Activated B cell treated with CpG ODN at 0.5 μM for 24 hours (primary cell): ENCODE results near the gene ABCC9. TPM values are rescaled to one million over a fixed set of nuclear protein-coding genes. Genes with fewer than 3 reads are reported as not detected.

Experiments used
- ATAC-seq: fragments of 200-7000 bp; cut with Tn5 transposase; one replicate; pipeline ENCODE4 v1.10.0; 2021; ENCODE audit warnings: low read depth, mild to moderate bottlenecking, moderate library complexity
- CTCF ChIA-PET: fragments of 350-600 bp; sonication (Branson Sonifier 250); formaldehyde crosslinking; loops from one replicate; lab custom pipeline; 2021; ENCODE audit warnings: antibody characterized with exemption; lab: Charles Lee
- POLR2A ChIA-PET: fragments of 350-600 bp; sonication (Branson Sonifier 250); formaldehyde crosslinking; loops from one replicate; lab custom pipeline; 2021; ENCODE audit warnings: antibody characterized with exemption; lab: Charles Lee
- DNase-seq: peaks from one replicate; pipeline ENCODE4 v3.0.0; 2022
- H3K27ac Mint-ChIP-seq: one replicate; pipeline ENCODE4 v1.8.0; 2020; ENCODE audit warnings: mixed read lengths
- H3K27me3 Mint-ChIP-seq: one replicate; pipeline ENCODE4 v1.8.0; 2021; ENCODE audit warnings: mixed read lengths
- H3K36me3 Mint-ChIP-seq: one replicate; pipeline ENCODE4 v1.8.0; 2021; ENCODE audit warnings: low read depth, mixed read lengths
- H3K4me1 Mint-ChIP-seq: one replicate; pipeline ENCODE4 v1.8.0; 2021; ENCODE audit warnings: mixed read lengths
- H3K4me3 Mint-ChIP-seq: one replicate; pipeline ENCODE4 v1.8.0; 2020; ENCODE audit warnings: mild to moderate bottlenecking, mixed read lengths
- H3K9me3 Mint-ChIP-seq: one replicate; pipeline ENCODE4 v1.8.0; 2020; ENCODE audit warnings: mixed read lengths
- CTCF ChIP-seq: fragments of 200-600 bp; IDR thresholded peaks from one replicate; pipeline ENCODE4 v1.8.0; 2022; ENCODE audit warnings: antibody characterized with exemption, mild to moderate bottlenecking
- intact Hi-C: fragments of 100-400 bp; cut with micrococcal nuclease; formaldehyde crosslinking; loops from one replicate; pipeline ENCODE4 v1.15.1; 2024
- total RNA-seq: library from RNA; stranded (reverse); gene quantifications from 2 replicates; pipeline ENCODE4 v1.2.3, GENCODE V29; 2022

Gene ABCC9
- total RNA-seq: not detected in 2 replicates

GRCh38 chr12:21940549-21941505, at the start of gene ABCC9:
Gene ABCC9 (minus strand): TSS chr12:21941426. CDS start chr12:21936674, 4,752 bp downstream.
- POLR2A ChIA-PET: no interaction called here
- Mint-ChIP-seq H3K27me3 (peaks cover 44% of the 10 kb centered on the region), H3K9me3 (peaks cover 2% of the 10 kb centered on the region), H3K4me1 (peaks cover 9% of the 10 kb centered on the region), H3K36me3 (no peaks in the 10 kb centered on the region), H3K27ac (no peak within 1 kb of the TSS), H3K4me3 (no peak within 1 kb of the TSS)
- no peak for TF ChIP-seq CTCF
- DNase-seq (no peak), ATAC-seq (no peak)
- CTCF ChIA-PET: no interaction called here
- intact Hi-C loops: no loop called here

- ATAC-seq (no peak), DNase-seq (no peak)
- Mint-ChIP-seq H3K9me3 (no peaks in the 10 kb centered on the region), H3K36me3 (no peaks in the 10 kb centered on the region), H3K4me3 (no peak overlapping the region), H3K27me3 (peaks cover 4% of the 10 kb centered on the region), H3K27ac (no peak overlapping the region), H3K4me1 (no peaks in the 10 kb centered on the region)
- intact Hi-C loops: no loop called here
- CTCF ChIA-PET: interaction anchor here (0.6 kb wide), 1 partner anchor 167 kb away, joined by 3 read pairs; no protein-coding TSS in a partner anchor
- no peak for TF ChIP-seq CTCF
- POLR2A ChIA-PET: no interaction called here
Measured at GRCh38 chr12:21989819-21990412, 48.7 kb upstream of the ABCC9 start.

GRCh38 chr12:21988619-21989018, 47.4 kb upstream of the ABCC9 start:
- no peak overlapping the region for H3K4me3 Mint-ChIP-seq
- ChIA-PET CTCF (no interaction called here), POLR2A (no interaction called here)
- H3K9me3 Mint-ChIP-seq: no peaks in the 10 kb centered on the region
- intact Hi-C loops: no loop called here
- no peaks in the 10 kb centered on the region for H3K36me3 Mint-ChIP-seq
- ATAC-seq (no peak), DNase-seq (no peak)
- peaks cover 4% of the 10 kb centered on the region for H3K27me3 Mint-ChIP-seq
- H3K27ac Mint-ChIP-seq: no peak overlapping the region
- no peaks in the 10 kb centered on the region for H3K4me1 Mint-ChIP-seq
- no peak for TF ChIP-seq CTCF

- H3K4me1 Mint-ChIP-seq: no peaks in the 10 kb centered on the region
- H3K4me3 Mint-ChIP-seq: no peak overlapping the region
- H3K27me3 Mint-ChIP-seq: peaks cover 4% of the 10 kb centered on the region
- no peaks in the 10 kb centered on the region for H3K36me3 Mint-ChIP-seq
- intact Hi-C loops: no loop called here
- POLR2A ChIA-PET: no interaction called here
- no peaks in the 10 kb centered on the region for H3K9me3 Mint-ChIP-seq
- no peak overlapping the region for H3K27ac Mint-ChIP-seq
- ATAC-seq: no peak
- no peak for TF ChIP-seq CTCF
- CTCF ChIA-PET: no interaction called here
- no peak for DNase-seq
Measured at GRCh38 chr12:21987755-21988154, 46.5 kb upstream of the ABCC9 start.

GRCh38 chr12:21985155-21985554, 43.9 kb upstream of the ABCC9 start:
- DNase-seq (no peak), ATAC-seq (no peak)
- POLR2A ChIA-PET: no interaction called here
- no peak overlapping the region for H3K27ac Mint-ChIP-seq
- no peak overlapping the region for H3K4me3 Mint-ChIP-seq
- no peak for TF ChIP-seq CTCF
- H3K4me1 Mint-ChIP-seq: no peaks in the 10 kb centered on the region
- no peaks in the 10 kb centered on the region for H3K36me3 Mint-ChIP-seq
- intact Hi-C loops: no loop called here
- peaks cover 4% of the 10 kb centered on the region for H3K27me3 Mint-ChIP-seq
- CTCF ChIA-PET: no interaction called here
- no peaks in the 10 kb centered on the region for H3K9me3 Mint-ChIP-seq
